ENCODE data around the gene SPAG4. TPM values are rescaled to one million over a fixed set of nuclear protein-coding genes. Genes with fewer than 3 reads are reported as not detected.

Gene SPAG4
- total and polyA plus RNA-seq, 10 of the 15 experiments (the other 5 are each of a cell fraction or from before 2014, with no cell fraction given): 0.90 to 12.5 (median 2.4) TPM

DNA sequence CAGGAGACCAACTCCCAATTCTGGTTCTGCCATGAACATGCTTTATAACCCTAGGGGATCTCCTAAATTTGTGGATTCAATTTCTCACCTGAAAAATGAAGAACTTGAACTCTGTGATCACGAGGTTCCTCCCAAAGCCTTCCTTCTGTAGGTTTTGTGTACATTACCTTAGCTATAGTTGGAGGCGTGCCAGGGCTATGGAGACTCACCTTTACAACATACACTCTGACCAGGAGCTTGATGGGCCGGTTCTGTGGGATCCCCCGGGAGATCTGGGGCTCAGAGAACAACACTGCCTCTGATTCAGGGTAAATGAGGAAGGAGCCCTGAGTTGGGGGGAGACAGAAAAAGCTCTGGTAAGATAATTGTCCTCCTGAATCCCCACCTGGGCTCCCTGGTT, 39.7 kb upstream of the SPAG4 start:
- no peak overlapping the region for H3K27ac ChIP-seq (ENCODE audit: control insufficient read depth, insufficient read depth)
- no peaks in the 10 kb centered on the region for H4K20me1 ChIP-seq (ENCODE audit: control insufficient read depth, insufficient read depth)
- DNase-seq (ENCODE audit: low read depth, low spot score) (no peak), ATAC-seq (no peak), FAIRE-seq (no peak)
- in situ Hi-C loops (cut with MboI) (no loop called here), intact Hi-C loops (cut with micrococcal nuclease; ENCODE audit: unreplicated experiment) (no loop called here)
- ChIA-PET POLR2A (no interaction called here), CTCF (no interaction called here), RAD21 (ENCODE audit: unreplicated experiment) (no interaction called here), SMC1A (ENCODE audit: uncharacterized antibody, unreplicated experiment) (no interaction called here)
- WGBS (ENCODE audit: insufficient coverage, insufficient replicate concordance, low lambda C conversion rate, missing lambda C conversion rate): 35% methylated on average over 4 of the region's 4 CpGs
- no peaks in the 10 kb centered on the region for H3K79me2 ChIP-seq (ENCODE audit: control insufficient read depth, insufficient read depth, low read length)
- peaks cover 2% of the 10 kb centered on the region; the same call in 1 of the 3 replicates for H3K9me3 ChIP-seq (replicated peaks; ENCODE audit: control insufficient read depth, insufficient read depth, low read length)
- H3K4me2 ChIP-seq (ENCODE audit: control insufficient read depth, insufficient read depth): no peak overlapping the region
- no peaks in the 10 kb centered on the region for H3K27me3 ChIP-seq (replicated peaks in 1 of 2; ENCODE audit: control insufficient read depth in 2 of 2, insufficient read depth in 2 of 2, low read length in 1 of 2)
- no peak overlapping the region for H3K4me3 ChIP-seq
- H3K4me1 ChIP-seq (ENCODE audit: control insufficient read depth, insufficient read depth, low read length): no peaks in the 10 kb centered on the region
- no peak overlapping the region for H3K9ac ChIP-seq (ENCODE audit: control insufficient read depth, insufficient read depth, low read length)
- no TSS peak for BruUV-seq (replicated peaks)
- no peaks in the 10 kb centered on the region for H3K36me3 ChIP-seq (ENCODE audit: control insufficient read depth in 2 of 2, insufficient read depth in 2 of 2, low read length in 1 of 2)
- TF ChIP-seq, protein P1, sequence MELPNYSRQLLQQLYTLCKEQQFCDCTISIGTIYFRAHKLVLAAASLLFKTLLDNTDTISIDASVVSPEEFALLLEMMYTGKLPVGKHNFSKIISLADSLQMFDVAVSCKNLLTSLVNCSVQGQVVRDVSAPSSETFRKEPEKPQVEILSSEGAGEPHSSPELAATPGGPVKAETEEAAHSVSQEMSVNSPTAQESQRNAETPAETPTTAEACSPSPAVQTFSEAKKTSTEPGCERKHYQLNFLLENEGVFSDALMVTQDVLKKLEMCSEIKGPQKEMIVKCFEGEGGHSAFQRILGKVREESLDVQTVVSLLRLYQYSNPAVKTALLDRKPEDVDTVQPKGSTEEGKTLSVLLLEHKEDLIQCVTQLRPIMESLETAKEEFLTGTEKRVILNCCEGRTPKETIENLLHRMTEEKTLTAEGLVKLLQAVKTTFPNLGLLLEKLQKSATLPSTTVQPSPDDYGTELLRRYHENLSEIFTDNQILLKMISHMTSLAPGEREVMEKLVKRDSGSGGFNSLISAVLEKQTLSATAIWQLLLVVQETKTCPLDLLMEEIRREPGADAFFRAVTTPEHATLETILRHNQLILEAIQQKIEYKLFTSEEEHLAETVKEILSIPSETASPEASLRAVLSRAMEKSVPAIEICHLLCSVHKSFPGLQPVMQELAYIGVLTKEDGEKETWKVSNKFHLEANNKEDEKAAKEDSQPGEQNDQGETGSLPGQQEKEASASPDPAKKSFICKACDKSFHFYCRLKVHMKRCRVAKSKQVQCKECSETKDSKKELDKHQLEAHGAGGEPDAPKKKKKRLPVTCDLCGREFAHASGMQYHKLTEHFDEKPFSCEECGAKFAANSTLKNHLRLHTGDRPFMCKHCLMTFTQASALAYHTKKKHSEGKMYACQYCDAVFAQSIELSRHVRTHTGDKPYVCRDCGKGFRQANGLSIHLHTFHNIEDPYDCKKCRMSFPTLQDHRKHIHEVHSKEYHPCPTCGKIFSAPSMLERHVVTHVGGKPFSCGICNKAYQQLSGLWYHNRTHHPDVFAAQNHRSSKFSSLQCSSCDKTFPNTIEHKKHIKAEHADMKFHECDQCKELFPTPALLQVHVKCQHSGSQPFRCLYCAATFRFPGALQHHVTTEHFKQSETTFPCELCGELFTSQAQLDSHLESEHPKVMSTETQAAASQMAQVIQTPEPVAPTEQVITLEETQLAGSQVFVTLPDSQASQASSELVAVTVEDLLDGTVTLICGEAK (IDR thresholded peaks at IDR 0.05; ENCODE audit: borderline replicate concordance): no peak
- TF ChIP-seq ZNF217 (IDR thresholded peaks at IDR 0.05) (no peak), PAX5 (IDR thresholded peaks at IDR 0.05; ENCODE audit: borderline replicate concordance, low read depth, low read length) (no peak), MEF2A (IDR thresholded peaks at IDR 0.05; ENCODE audit: insufficient read depth, low read depth, low read length) (no peak), POU2F2 (IDR thresholded peaks at IDR 0.05; ENCODE audit: borderline replicate concordance, low read depth, low read length) (no peak), SMARCA5 (IDR thresholded peaks at IDR 0.05) (no peak), STAT1 (conservative IDR thresholded peaks at IDR 0.05) (no peak), TCF7 (IDR thresholded peaks at IDR 0.05; ENCODE audit: borderline replicate concordance) (no peak), HDAC2 (IDR thresholded peaks at IDR 0.05) (no peak), SPI1 (IDR thresholded peaks at IDR 0.05; ENCODE audit: borderline replicate concordance, insufficient read depth, low read depth, low read length) (no peak), SREBF1 (IDR thresholded peaks at IDR 0.05; ENCODE audit: low read length) (no peak), BRCA1 (IDR thresholded peaks at IDR 0.05; ENCODE audit: low read depth, low read length) (no peak), RELA (IDR thresholded peaks at IDR 0.05; ENCODE audit: borderline replicate concordance, partially characterized antibody) (no peak)
- TF ChIP-seq, protein P2, sequence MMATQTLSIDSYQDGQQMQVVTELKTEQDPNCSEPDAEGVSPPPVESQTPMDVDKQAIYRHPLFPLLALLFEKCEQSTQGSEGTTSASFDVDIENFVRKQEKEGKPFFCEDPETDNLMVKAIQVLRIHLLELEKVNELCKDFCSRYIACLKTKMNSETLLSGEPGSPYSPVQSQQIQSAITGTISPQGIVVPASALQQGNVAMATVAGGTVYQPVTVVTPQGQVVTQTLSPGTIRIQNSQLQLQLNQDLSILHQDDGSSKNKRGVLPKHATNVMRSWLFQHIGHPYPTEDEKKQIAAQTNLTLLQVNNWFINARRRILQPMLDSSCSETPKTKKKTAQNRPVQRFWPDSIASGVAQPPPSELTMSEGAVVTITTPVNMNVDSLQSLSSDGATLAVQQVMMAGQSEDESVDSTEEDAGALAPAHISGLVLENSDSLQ (IDR thresholded peaks at IDR 0.05): no peak
- TF ChIP-seq, protein P3, sequence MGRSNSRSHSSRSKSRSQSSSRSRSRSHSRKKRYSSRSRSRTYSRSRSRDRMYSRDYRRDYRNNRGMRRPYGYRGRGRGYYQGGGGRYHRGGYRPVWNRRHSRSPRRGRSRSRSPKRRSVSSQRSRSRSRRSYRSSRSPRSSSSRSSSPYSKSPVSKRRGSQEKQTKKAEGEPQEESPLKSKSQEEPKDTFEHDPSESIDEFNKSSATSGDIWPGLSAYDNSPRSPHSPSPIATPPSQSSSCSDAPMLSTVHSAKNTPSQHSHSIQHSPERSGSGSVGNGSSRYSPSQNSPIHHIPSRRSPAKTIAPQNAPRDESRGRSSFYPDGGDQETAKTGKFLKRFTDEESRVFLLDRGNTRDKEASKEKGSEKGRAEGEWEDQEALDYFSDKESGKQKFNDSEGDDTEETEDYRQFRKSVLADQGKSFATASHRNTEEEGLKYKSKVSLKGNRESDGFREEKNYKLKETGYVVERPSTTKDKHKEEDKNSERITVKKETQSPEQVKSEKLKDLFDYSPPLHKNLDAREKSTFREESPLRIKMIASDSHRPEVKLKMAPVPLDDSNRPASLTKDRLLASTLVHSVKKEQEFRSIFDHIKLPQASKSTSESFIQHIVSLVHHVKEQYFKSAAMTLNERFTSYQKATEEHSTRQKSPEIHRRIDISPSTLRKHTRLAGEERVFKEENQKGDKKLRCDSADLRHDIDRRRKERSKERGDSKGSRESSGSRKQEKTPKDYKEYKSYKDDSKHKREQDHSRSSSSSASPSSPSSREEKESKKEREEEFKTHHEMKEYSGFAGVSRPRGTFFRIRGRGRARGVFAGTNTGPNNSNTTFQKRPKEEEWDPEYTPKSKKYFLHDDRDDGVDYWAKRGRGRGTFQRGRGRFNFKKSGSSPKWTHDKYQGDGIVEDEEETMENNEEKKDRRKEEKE (IDR thresholded peaks at IDR 0.05): no peak
- H2AFZ ChIP-seq (ENCODE audit: control insufficient read depth, low read depth, low read length): no peak overlapping the region

Data from GM12878 (cell line).